ENCODE data around the gene UBE2O. TPM values are rescaled to one million over a fixed set of nuclear protein-coding genes. Genes with fewer than 3 reads are reported as not detected.

Gene UBE2O
- polyA plus RNA-seq, 1 experiment, result 11.1 TPM

DNA sequence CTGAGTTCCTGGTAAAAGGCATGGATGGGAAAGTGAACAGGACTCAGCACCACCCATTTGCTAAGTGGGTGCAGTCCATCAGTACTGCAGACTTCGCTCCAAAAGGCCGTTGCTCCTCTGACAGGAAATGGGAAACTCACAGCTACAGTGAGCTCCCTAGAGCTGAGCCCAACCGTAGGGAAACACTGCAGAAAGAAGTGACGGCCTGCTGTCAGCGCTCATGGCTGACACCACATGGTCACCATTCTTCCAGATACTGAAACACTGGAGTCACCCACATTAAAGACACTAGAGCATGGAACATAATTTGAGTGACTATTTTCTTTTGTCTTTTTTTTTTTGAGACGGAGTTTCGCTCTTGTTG is 31.9 kb downstream of the UBE2O start:
- CTCF ChIA-PET, result interaction anchor here (0.7 kb wide), 1 partner anchor 64 kb away, joined by 3 read pairs; no protein-coding TSS in a partner anchor
- H3K4me3 ChIP-seq (ENCODE audit: low read depth, low read length), result no peak overlapping the region
- POLR2A ChIA-PET, result no interaction called here
- peaks cover 4% of the 10 kb centered on the region for H3K36me3 ChIP-seq (ENCODE audit: control insufficient read depth, insufficient read depth, low read length)
- TF ChIP-seq, protein P1, sequence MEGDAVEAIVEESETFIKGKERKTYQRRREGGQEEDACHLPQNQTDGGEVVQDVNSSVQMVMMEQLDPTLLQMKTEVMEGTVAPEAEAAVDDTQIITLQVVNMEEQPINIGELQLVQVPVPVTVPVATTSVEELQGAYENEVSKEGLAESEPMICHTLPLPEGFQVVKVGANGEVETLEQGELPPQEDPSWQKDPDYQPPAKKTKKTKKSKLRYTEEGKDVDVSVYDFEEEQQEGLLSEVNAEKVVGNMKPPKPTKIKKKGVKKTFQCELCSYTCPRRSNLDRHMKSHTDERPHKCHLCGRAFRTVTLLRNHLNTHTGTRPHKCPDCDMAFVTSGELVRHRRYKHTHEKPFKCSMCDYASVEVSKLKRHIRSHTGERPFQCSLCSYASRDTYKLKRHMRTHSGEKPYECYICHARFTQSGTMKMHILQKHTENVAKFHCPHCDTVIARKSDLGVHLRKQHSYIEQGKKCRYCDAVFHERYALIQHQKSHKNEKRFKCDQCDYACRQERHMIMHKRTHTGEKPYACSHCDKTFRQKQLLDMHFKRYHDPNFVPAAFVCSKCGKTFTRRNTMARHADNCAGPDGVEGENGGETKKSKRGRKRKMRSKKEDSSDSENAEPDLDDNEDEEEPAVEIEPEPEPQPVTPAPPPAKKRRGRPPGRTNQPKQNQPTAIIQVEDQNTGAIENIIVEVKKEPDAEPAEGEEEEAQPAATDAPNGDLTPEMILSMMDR (IDR thresholded peaks at IDR 0.05; ENCODE audit: insufficient read depth, low read depth, low read length), result no peak
- H3K27me3 ChIP-seq (ENCODE audit: control insufficient read depth, insufficient read depth, low read length), result no peaks in the 10 kb centered on the region
- DNase-seq (ENCODE audit: low read depth), result no peak

DNA sequence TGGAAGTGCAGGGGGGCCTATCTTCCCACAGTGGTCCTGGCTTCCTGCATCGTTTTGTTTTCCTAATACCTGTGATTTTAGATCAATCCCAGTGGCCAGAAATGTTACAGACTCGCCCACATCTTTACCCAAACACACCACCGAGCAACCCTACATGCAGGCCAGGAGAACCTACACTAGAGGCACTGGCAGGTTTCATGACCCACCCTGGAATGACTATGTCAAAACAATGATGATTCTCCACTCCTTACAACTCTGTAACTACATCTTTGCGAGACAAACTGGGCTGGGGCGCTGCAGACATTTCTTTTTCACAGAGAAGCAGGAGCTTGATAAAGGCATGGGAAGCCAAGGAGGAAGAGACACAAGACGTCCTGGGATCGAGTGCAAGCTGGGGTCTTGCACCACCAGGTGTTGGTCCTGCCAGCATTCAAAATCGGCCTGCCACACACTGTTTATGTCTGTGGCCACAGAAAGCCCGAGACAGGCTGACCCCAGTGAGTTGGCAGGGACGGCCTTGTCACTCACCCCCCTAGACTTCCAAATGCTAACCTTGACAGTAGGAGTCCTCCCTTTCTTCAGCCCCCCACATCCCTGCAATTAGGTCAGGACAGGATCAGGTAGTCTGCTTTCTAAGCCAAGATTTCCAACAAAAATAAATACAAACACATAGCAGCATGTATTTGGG is 32.5 kb downstream of the UBE2O start:
- Histone ChIP-seq H3K4me3 (ENCODE audit: low read depth, low read length) (no peak overlapping the region), H3K27me3 (ENCODE audit: control insufficient read depth, insufficient read depth, low read length) (no peaks in the 10 kb centered on the region), H3K36me3 (ENCODE audit: control insufficient read depth, insufficient read depth, low read length) (peaks cover 4% of the 10 kb centered on the region)
- TF ChIP-seq, protein P1 (IDR thresholded peaks at IDR 0.05; ENCODE audit: insufficient read depth, low read depth, low read length), result no peak
- CTCF ChIA-PET, result interaction anchor here (0.7 to 13.5 kb wide), 2 partner anchors 22 to 63 kb away, joined by 3 to 94 read pairs; no protein-coding TSS in a partner anchor
- DNase-seq (ENCODE audit: low read depth), result no peak
- POLR2A ChIA-PET, result no interaction called here

DNA sequence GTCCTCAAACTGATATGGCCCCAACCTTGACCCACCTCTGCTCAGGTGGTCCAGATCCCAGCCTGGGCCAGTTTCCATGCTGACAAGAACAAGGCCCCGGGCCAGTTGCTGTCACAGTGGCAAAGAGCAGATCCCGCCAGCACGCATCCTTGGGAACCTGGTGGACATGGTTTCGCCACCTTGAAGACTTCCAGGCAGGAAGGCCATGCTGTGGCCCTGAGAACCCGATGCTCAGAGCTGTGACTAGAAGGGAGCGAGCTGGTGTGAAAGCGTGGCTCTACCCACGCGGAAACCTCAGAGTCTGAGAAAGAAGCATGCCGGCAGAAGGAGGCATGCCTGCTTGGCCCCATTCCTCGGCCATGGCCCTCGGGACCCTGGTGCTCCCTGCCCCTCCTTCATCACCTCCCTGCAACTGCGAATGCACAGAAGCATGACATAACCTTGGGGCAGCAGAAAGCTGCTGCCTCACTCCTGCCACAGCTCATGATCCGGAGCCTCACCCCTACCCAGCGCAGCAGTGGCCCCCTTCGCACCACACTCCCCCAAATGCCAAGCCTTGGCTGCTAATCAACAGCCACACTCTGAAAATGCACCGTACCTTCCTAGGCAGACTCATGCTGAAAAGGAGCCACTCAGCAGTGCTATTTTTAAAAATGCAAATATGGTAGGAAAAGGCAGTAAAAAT is 33.2 kb downstream of the UBE2O start:
- TF ChIP-seq, protein P1 (IDR thresholded peaks at IDR 0.05; ENCODE audit: insufficient read depth, low read depth, low read length), result no peak
- CTCF ChIA-PET, result interaction anchor here (13.5 kb wide), 1 partner anchor 21 kb away, joined by 94 read pairs; no protein-coding TSS in a partner anchor
- Histone ChIP-seq H3K36me3 (ENCODE audit: control insufficient read depth, insufficient read depth, low read length) (peaks cover 4% of the 10 kb centered on the region), H3K4me3 (ENCODE audit: low read depth, low read length) (no peak overlapping the region), H3K27me3 (ENCODE audit: control insufficient read depth, insufficient read depth, low read length) (no peaks in the 10 kb centered on the region)
- POLR2A ChIA-PET, result no interaction called here
- no peak for DNase-seq (ENCODE audit: low read depth)

DNA sequence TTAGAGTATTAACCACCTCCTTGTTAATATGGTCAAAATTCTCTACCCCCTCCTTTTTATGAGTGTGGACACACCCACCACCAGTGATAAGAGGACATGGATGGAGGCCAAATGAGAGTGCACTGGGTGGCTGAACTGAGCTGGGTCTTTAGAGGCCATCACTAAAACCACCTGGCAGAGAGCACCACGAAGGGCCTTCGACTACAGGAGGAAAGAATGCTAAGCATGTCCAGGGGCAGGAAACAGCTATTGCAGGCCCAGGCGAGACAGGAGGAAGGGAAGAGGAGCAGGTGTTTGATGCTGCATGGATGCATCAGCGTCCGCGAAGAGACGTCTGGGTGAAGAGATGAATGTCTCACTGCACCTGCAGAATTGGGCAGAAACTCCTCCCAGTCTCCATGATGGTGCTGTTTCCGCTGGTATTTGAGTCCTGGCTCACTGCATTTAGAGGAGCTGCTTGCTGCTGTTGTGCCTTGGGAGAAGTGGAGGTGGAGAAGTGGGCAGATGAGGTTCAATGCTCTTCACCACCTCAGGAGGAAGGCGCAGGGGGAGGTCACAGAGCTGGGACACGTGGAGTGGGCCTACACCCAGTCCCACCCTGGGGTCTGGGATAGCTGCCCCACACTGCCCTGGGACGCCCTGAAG is 35.3 kb downstream of the UBE2O start:
- CTCF ChIA-PET, result interaction anchor here (1.3 to 13.5 kb wide), 9 partner anchors 9 to 115 kb away, joined by 3 to 94 read pairs (median 6); partner anchors contain the start of gene UBE2O
- no peak overlapping the region for H3K4me3 ChIP-seq (ENCODE audit: low read depth, low read length)
- no peaks in the 10 kb centered on the region for H3K27me3 ChIP-seq (ENCODE audit: control insufficient read depth, insufficient read depth, low read length)
- TF ChIP-seq, protein P1 (IDR thresholded peaks at IDR 0.05; ENCODE audit: insufficient read depth, low read depth, low read length), result no peak
- POLR2A ChIA-PET, result no interaction called here
- H3K36me3 ChIP-seq (ENCODE audit: control insufficient read depth, insufficient read depth, low read length), result peaks cover 2% of the 10 kb centered on the region; the same call in 1 of the 2 replicates
- DNase-seq (ENCODE audit: low read depth), result no peak

DNA sequence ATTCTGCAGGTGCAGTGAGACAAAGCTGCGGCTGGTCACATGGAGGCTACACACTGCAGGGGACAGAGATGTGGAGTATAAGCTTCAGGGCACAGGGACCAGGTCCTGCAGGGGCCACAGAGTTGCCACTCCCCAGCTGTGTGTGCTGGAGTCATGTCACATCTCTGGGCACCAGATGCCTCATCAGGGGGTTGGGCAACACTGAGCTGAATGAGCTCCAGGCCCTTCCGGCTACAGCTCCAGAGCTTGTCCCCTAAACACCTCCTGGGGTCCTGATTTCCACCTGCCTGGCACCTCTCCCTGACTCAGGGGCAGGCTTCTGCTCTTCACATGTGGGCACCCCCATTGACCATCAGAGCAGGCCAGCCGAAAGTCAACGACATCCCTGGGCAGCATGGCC is 36.1 kb downstream of the UBE2O start:
- Histone ChIP-seq H3K4me3 (ENCODE audit: low read depth, low read length) (no peak overlapping the region), H3K27me3 (ENCODE audit: control insufficient read depth, insufficient read depth, low read length) (no peaks in the 10 kb centered on the region), H3K36me3 (ENCODE audit: control insufficient read depth, insufficient read depth, low read length) (peaks cover 2% of the 10 kb centered on the region; the same call in 1 of the 2 replicates)
- CTCF ChIA-PET, result interaction anchor here (1.3 to 13.5 kb wide), 9 partner anchors 9 to 114 kb away, joined by 3 to 94 read pairs (median 6); partner anchors contain the start of gene UBE2O
- no peak for DNase-seq (ENCODE audit: low read depth)
- TF ChIP-seq, protein P1 (IDR thresholded peaks at IDR 0.05; ENCODE audit: insufficient read depth, low read depth, low read length), result no peak
- POLR2A ChIA-PET, result no interaction called here

Data from BJ (cell line).